GM18909 (cell line): ENCODE results near the gene GPR85.
"Not testable (repeated sequence)": the region's sequence is repeated elsewhere in the genome, so short reads cannot be mapped to it uniquely, and the experiment has no call there.

Experiments used
- ATAC-seq: cut with Tn5 transposase; IDR thresholded peaks from one replicate; pipeline ENCODE4 v1.9.1; 2021; ENCODE audit warnings: mild to moderate bottlenecking; ENCODE audit not compliant: unreplicated experiment, poor library complexity

The GPR85 gene

DNA sequence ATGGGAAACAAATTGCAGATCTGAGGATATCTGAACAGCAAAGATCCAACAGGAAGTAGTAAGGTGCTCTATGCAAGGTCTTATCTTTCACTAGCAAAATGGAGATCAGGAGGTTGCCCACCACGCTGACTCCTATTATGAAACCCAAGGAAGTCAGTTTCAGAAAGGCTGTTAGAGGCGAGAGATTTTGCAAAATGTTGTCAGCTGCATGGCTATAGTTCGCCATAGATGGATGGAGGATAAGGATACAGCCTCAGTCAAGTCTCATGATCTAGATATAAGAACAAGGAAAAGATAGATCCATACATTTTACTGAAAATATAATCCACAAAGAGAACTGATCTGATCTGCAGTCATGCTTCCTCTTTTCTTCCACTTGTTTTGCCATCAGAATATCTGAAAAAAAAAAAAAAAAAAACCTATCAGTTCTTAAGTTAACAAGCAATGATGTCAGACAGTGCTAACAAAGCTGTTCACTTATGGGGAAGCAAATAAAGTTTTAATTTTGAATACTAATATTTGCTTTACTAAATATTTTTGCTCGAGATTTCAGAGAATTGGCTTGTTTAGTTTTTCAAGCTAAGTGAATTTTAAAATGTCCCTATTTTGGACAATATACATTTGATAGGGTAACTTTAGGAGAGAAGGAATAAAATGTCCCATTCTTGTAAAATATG lies 2.0 kb downstream of the GPR85 start:
- no peak for ATAC-seq

DNA sequence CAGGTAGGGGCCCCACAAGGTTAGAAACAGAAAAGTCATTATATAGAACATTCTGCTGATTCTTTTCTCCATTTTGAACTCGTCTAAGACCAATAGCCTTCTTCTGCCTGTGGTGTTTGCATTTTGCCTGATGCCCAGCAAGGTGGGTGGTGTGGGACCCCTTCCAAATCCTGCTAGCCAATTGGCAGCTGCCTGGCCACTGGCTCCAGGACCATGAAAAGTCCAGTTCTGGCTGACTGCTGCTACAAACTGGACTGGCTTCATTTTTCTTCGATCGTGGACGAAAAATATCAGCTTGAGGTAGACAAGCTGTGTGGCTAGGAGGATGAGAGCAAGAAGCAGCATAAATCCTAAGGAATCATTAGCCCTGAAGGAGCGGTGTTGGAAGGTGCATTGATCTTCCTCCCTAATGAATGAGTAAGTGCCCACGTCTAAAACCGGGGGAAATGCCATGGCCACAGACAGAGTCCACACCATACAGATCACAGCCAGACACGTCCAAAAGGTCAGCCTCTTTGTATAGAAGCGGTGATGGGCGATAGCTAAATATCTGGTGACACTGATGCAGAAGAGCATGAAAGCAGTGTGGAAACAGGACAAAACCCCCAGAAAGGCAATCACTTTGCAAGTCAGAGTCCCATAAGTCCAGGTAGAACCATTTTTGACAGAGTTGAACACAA lies 2.7 kb downstream of the GPR85 start:
- ATAC-seq = no peak

DNA sequence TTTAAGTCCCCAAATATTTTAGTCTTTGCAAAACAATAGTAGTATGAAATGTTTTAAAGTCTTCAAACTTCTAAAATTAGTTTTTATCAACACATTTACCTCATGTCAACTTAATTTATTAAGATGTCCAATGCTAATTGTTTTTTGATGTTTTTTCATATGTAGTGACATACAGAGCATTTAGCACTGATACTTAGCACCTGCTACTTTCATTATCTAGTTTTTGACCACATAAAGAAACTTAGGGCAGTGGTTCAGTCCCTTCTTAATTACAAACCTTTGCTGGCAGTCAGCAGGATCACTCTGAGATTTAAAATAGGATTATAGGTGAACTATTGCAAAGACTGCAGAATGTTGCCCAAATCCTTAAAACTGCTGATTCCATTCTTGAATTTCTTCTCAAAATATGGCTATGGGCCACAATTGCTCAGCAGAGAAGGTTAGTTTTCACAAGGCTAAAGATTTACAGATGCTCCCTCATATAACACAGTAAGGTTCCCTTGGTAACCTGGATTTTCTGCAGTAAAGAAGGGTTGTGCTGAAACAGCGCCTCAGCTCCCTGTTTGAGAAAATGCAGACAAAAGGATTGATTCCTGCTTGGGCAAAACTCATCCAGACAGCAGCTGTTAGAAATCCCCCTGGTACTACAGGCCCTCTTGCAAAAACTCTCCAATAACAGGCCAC lies 3.4 kb downstream of the GPR85 start:
- ATAC-seq = peak; percentile 79

DNA sequence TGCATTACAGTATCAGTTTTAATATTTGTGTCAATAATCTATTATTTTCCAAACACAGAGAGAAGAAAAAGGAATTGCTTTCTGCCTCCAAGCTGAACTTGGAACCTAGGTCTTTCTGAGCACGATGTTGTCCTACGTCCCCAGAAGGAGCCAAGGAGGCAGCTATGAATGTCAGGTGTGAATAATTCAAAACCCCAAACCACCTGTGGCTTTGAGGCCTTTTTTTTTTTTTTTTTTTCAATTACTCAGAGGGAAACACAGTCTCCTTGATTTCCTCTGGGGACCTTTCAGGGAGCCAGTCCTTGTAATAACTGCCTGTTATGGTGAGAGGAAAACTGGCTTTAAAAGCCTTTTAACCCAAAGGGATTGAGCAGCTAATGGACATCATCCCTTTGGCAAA lies 8.3 kb downstream of the GPR85 start:
- no peak for ATAC-seq

DNA sequence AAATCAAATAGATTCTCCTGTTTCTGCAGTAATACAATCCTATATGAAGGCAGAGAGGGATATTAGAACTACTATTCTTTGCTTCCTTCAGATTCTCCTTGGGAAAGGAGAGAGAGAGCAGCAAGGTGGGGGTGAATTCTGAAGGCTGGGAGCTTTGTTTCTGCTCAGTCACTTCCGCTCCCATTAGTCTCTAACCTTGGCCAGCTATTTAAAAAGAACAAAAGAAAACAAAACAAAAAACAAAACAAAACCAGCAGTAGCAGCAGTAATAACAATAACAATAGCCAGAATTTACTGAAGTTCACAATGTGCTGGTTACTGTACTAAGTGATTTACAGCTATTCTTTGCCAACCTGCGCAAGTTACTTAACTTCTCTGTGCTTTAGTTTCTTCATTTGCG lies 9.9 kb downstream of the GPR85 start:
- no peak for ATAC-seq

DNA sequence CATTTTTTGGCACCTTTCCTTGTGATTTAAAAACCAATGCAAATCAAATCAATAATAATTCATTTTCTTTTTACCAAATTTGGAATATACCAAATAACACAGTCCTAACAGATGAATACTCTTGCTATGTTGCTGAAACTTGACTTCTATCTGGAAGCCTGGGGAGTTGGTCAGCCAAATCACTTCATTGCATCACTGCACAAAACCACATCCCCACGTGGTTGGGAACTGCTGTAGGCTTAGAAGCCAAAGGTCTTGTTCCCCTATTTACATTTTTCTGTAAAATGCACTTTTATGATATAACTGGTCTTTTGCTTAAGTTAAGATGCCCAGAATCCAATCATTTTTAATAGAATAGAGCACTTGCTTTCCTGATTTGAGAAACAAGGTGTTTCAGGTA lies 15.2 kb downstream of the GPR85 start:
- peak; percentile 76 for ATAC-seq

DNA sequence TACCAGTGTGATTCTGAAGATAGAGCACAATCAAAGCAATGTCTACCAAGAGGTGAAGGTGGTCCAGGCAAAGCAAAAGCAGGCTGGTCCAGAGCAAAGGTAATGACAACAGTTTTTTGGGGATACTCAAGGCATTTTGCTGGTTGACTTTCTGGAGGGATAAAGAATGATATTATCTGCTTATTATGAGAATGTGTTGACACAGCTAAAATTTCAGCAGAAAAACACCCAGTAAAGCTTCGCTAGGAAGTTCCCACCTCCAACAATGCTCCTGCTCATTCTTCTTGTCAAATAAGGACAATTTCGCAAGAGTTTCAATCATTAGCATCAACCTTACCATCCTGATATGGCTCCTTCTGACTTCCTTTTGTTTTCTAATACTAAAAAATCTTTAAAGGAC lies 24.1 kb downstream of the GPR85 start:
- ATAC-seq = no peak

DNA sequence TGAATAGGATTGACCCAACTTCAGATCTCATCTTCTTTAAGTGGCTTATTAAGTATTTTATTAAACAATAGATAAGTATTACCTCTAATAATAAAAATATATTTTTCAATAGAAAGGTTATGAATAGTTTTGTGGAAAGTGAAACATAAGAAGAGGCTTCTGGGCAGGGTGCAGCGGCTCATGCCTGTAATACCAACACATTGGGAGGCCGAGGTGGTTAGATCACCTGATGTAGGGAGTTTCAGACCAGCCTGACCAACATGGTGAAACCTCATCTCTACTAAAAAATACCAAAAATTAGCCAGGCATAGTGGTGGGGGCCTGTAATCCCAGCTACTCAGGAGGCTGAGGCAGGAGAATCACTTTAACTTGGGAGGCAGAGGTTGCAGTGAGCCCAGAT lies 26.5 kb downstream of the GPR85 start:
- peak; percentile 84 for ATAC-seq

DNA sequence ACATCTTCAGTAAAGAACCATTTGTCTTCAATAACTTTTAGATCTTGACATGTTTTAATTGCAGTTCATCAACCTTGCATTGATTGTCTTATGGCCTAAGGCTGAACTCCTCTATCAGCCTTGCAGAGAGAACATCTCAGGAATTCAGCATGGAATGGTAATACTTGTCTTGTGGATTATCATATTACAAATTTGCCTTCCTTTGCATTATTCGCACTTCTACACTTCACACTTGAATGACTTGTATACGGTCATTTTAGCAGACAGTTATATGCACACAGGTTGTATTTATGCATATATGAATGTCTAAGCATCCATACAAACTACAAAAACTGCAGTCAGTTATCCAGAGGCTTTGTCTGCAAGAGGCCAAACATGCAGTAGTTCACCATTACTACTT lies 31.7 kb downstream of the GPR85 start:
- no peak for ATAC-seq

DNA sequence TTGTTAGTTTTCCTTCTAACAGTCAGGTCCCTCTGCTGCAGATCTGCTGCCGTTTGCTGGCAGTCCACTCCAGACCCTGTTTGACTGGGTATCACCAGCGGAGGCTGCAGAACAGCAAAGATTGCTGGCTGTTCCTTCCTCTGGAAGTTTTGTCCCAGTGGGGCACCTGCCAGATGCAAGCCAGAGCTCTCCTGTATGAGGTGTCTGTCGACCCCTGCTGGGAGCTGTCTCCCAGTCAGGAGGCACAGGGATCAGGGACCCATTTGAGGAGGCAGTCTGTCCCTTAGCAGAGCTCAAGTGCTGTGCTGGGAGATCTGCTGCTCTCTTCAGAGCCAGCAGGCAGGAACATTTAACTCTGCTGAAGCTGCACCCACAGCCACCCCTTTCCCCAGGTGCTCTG lies 32.4 kb downstream of the GPR85 start:
- ATAC-seq = not testable (repeated sequence)

DNA sequence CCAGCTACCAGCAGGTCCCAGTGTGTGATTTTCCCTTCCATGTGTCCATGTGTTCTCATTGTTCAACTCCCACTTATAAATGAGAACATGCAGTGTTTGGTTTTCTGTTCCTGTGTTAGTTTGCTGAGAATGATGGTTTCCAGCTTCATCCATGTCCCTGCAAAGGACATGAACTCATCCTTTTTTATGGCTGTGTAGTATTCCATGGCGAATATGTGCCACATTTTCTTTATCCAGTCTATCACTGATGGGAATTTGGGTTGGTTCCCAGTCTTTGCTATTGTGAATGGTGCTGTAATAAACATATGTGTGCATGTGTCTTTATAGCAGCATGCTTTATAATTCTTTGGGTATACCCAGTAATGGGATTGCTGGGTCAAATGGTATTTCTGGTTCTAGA lies 37.4 kb downstream of the GPR85 start:
- not testable (repeated sequence) for ATAC-seq

DNA sequence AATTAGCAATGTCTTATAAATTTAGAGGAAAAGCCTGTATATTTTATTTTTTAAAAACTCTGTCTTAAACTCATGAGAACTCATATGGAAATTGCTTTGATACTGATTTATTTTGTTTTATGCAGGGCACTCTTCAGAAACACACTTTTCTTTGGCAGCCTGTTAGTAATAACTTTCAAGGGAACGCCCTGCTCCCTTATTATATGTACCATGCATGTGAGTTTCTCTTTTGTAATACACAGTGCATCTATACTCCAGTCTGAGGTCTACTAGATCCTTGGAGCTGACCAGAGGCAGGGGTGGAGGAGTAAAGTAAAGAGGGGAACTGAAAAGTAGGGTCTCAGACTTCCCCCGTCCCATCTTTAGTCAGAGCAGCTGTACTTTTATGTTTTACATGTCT lies 40.2 kb downstream of the GPR85 start:
- no peak for ATAC-seq

DNA sequence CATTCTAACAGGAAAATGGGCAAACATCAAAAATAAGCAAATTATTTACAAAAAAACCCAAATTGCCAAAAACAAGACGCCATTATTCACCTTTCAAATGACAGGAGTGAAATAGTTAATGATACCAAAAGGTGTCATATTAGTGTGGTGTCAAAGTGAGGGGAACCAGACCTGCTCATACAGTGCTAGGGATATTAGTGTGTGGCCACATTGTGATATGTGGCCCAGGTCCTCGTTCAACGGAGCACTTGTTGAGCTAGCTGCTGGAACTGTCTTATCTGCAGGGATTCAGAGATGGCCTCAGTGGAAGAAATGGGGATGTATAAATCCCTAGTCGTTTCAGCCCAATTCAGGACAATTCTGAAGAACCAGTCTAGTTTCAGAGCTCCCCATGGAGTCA lies 41.2 kb downstream of the GPR85 start:
- no peak for ATAC-seq

DNA sequence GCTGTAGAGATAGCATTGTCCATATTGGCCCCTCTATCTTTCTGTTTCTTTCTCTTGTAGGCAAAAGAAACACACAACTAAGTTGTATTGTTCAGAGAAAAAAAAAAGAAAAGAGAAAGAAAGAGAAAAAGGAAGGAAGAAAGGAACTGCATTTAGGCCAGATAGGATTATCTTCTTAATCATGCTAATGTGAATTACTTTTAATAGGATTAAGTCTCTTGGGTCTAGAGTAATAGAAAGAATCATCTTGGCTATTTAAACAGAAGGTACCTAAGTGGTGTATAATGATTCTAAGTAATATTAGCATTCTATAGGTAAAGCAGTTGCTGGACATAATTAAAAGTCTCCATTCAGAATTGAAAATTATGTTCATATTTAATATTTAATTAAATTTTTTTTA lies 42.2 kb downstream of the GPR85 start:
- ATAC-seq = no peak

DNA sequence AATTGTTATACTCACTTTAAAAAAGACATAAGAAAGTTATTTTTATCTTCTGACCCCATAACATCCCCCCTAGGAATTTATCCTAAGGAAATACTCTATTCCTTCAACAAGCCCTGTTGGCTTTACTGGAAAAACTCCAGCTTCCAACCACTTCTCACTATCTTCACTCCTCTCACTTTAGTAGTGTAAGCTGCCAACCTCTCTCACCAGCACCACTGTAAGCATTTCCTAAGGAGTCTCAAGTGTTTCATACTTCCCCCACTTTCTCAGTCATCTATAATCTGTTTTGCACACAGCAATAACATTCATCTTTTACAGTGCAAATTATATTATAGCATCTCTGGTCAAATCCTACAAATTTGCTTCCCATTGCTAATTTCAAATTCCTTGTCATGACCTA lies 45.8 kb downstream of the GPR85 start:
- no peak for ATAC-seq

DNA sequence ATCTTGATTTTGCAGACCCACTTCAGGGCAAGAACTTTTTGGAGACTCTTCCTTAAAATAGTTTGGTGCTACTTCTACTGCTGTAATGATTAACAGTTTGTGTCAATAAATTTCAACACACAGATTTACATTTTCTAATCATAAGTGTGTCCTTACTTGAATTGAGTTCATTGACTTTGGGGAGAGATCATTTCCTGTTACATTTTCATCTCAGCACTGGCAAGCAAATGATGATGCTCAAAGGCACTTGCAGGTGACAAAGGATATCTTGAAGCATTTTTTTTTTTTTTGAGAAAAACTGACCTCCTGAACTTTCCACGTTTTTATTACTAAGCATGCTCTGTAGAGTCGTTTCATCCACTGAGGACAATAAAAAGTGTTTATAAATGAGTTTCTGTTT lies 52.7 kb downstream of the GPR85 start:
- no peak for ATAC-seq
